HL-60 (cell line): Measurements from ENCODE around the gene CD99.
"Not testable (repeated sequence)": the region's sequence is repeated elsewhere in the genome, so short reads cannot be mapped to it uniquely, and the experiment has no call there.

Source experiments
- DNase-seq, 2 experiments: peaks; one replicate each; pipeline ENCODE4 v3.0.0-alpha.2; 2010 to 2020; ENCODE audit warnings: low read depth in 1 of 2, low spot score in 1 of 2
- H3K27ac ChIP-seq: fragments of 250-450 bp; sonication (Bioruptor Pico); replicated peaks from 2 replicates; pipeline ENCODE4 v1.5.1; 2020; ENCODE audit warnings: mild to moderate bottlenecking, moderate library complexity
- H3K27me3 ChIP-seq: fragments of 250-450 bp; sonication (Bioruptor Pico); 2 replicates; pipeline ENCODE4 v1.5.1; 2021; ENCODE audit warnings: mild to moderate bottlenecking, moderate library complexity; ENCODE audit not compliant: insufficient read depth, poor library complexity, severe bottlenecking
- H3K4me3 ChIP-seq: replicated peaks from 2 replicates; pipeline ENCODE4 v1.5.1; 2011; ENCODE audit warnings: mild to moderate bottlenecking, control low read depth, low read length; ENCODE audit not compliant: insufficient read depth
- GABPA ChIP-seq: IDR thresholded peaks from 2 replicates; pipeline ENCODE4 v1.6.1; 2012; ENCODE audit warnings: low read depth
- POLR2AphosphoS5 ChIP-seq: IDR thresholded peaks from 2 replicates; pipeline ENCODE4 v1.6.1; 2012; ENCODE audit warnings: low read depth
- REST ChIP-seq: IDR thresholded peaks from 2 replicates; pipeline ENCODE4 v1.6.1; 2012; ENCODE audit warnings: low read depth; ENCODE audit not compliant: insufficient replicate concordance
- SPI1 ChIP-seq: IDR thresholded peaks from 2 replicates; pipeline ENCODE4 v1.6.1; 2012; ENCODE audit warnings: low read depth, mild to moderate bottlenecking, borderline replicate concordance
- TF ChIP-seq, protein P1 (sequence below): IDR thresholded peaks from one replicate; pipeline ENCODE4 v1.5.1; 2011; ENCODE audit warnings: low read length, control low read depth, inconsistent platforms; ENCODE audit not compliant: insufficient read depth

The CD99 gene

DNA sequence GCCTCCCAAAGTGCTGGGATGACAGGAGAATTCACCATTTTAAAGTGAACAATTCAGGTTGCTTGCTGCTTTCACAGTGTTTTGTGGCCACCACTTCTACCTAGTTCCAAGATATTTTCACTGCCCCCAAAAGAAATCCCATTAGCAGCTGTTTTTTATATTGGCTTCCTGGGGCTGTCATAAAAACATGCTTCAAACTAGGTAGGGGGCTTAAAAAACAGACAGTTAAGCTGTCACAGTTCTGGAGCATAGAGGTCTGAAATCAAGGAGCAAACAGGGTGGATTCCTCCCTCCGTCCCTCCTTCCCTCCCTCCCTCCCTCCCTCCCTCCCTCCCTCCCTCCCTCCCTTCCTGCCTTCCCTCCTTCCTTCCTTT lies 57.7 kb downstream of the CD99 start:
- H3K27me3 ChIP-seq: no peaks in the 10 kb centered on the region
- no peak for DNase-seq
- H3K4me3 ChIP-seq: no peak overlapping the region
- TF ChIP-seq, protein P1, sequence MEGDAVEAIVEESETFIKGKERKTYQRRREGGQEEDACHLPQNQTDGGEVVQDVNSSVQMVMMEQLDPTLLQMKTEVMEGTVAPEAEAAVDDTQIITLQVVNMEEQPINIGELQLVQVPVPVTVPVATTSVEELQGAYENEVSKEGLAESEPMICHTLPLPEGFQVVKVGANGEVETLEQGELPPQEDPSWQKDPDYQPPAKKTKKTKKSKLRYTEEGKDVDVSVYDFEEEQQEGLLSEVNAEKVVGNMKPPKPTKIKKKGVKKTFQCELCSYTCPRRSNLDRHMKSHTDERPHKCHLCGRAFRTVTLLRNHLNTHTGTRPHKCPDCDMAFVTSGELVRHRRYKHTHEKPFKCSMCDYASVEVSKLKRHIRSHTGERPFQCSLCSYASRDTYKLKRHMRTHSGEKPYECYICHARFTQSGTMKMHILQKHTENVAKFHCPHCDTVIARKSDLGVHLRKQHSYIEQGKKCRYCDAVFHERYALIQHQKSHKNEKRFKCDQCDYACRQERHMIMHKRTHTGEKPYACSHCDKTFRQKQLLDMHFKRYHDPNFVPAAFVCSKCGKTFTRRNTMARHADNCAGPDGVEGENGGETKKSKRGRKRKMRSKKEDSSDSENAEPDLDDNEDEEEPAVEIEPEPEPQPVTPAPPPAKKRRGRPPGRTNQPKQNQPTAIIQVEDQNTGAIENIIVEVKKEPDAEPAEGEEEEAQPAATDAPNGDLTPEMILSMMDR: no peak
- TF ChIP-seq GABPA (no peak), SPI1 (no peak), REST (no peak), POLR2AphosphoS5 (no peak)
- H3K27ac ChIP-seq: no peak overlapping the region

DNA sequence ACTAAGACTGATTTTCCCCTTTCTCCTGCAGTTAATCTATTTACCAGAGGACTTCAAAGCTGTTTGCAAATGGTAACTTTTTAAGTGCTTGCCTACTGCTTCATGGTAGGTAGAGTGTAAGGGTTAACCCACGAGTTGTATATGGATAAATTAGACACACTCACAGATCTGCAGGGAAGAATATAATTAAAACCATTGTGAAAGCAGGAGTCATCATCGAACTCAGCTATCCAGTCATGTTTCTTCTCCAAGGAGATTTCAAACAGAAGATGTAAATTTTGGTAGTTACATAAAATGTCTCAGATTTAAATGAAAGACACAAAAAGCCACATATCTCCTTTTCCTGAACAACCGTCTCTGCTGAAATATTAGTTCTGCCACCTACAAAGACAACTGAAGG lies 60.2 kb downstream of the CD99 start:
- DNase-seq: no peak
- H3K4me3 ChIP-seq: no peak overlapping the region
- no peaks in the 10 kb centered on the region for H3K27me3 ChIP-seq
- H3K27ac ChIP-seq: no peak overlapping the region
- TF ChIP-seq REST (no peak), SPI1 (no peak), GABPA (no peak)
- TF ChIP-seq, protein P1: no peak

GRCh38 chrX:2751874-2752300 lies 60.8 kb downstream of the CD99 start, which contains the start of gene XG:
TSS of gene XG (plus strand) at chrX:2752040. CDS start at chrX:2752275, 235 bp downstream.
- H3K27me3 ChIP-seq, H3K4me3 ChIP-seq, H3K27ac ChIP-seq, DNase-seq: not testable (repeated sequence)

DNA sequence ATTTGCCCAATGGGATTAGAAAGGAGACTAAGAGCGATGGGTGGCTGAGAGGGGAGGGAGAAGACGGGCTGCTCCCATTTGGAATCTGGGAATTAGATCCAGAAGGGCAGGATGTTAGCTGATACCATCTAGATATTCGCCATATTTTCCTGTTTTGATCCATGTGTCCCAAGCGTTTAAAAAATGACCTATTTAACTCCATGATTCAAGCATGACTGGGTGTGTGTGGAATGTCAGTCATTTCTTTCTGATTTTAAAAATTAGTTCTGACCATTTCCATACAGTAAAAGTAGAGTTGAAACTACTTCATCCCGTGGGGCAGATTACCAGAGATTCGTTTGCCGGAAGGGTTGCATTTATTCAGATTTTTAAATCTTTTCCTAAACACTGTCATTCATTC lies 61.3 kb downstream of the CD99 start:
- not testable (repeated sequence) for DNase-seq, H3K27ac ChIP-seq, H3K27me3 ChIP-seq, H3K4me3 ChIP-seq

DNA sequence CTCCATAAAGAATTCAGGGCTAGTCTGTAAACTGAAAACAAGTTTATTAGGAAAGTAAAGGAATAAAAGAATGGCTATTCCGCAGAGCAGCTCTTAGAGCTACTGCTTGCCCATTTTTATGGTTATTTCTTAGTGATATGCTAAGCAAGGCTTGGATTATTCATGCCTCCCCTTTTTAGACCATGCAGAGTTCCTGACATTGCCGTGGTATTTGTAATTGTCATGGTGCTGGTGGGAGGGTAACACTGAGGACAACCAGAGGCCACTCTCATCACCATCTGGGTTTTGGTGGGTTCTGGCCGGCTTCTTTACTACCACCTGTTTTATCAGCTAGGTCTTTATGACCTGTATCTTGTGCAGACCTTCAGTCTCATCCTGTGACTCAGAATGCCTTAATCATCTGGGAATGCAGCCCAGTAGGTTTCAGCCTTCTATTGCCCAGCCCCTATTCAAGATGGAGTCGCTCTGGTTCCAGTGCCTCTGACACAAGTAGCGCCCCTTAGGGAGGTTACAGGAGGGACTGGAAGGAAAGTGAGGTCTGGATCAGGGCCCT lies 64.1 kb downstream of the CD99 start:
- not testable (repeated sequence) for DNase-seq, H3K27ac ChIP-seq

More for the DNA sequence above, 64.1 kb downstream of the CD99 start:
- not testable (repeated sequence) for H3K27me3 ChIP-seq, H3K4me3 ChIP-seq
